HepG2 (cell line): ENCODE measurements around the gene OSBPL2.

Experiments
- AHR ChIP-seq: IDR thresholded peaks from 2 replicates; pipeline ENCODE4 v1.6.1; 2018; ENCODE audit warnings: missing genetic modification reagents, missing compliant biosample characterization
- JUND ChIP-seq: sonication (generic); formaldehyde crosslinking; IDR thresholded peaks from 2 replicates; pipeline ENCODE4 v1.8.0; 2022; ENCODE audit warnings: mild to moderate bottlenecking, missing genetic modification reagents
- NR2F1 ChIP-seq, 2 experiments: fragments of 450-650 bp in 1 of 2; formaldehyde crosslinking in 1 of 2; IDR thresholded peaks; 2 replicates each; pipeline versions ENCODE4 v1.5.0 to v1.6.1; 2016 to 2020; ENCODE audit warnings: mild to moderate bottlenecking in 1 of 2, missing compliant biosample characterization in 1 of 2, missing genetic modification reagents in 1 of 2, moderate library complexity in 1 of 2
- POLR2AphosphoS5 ChIP-seq: IDR thresholded peaks from 2 replicates; pipeline ENCODE4 v1.6.1; 2012; ENCODE audit warnings: low read depth, low read length
- ZNF232 ChIP-seq: sonication (generic); formaldehyde crosslinking; IDR thresholded peaks from 2 replicates; pipeline ENCODE4 v1.4.0; 2020; ENCODE audit warnings: missing genetic modification reagents, borderline replicate concordance
- ZNF3 ChIP-seq: IDR thresholded peaks from 2 replicates; pipeline ENCODE4 v1.7.0; 2017; ENCODE audit warnings: inconsistent platforms
- TF ChIP-seq, protein P1 (sequence below): sonication (generic); formaldehyde crosslinking; IDR thresholded peaks from 2 replicates; pipeline ENCODE4 v1.4.0; 2020; ENCODE audit warnings: missing genetic modification reagents
- TF ChIP-seq, protein P2 (sequence below), 2 experiments: sonication (generic) in 1 of 2; formaldehyde crosslinking in 1 of 2; IDR thresholded peaks; 2 replicates each; pipeline versions ENCODE4 v1.4.0 to v1.6.1; 2016 to 2020; ENCODE audit warnings: borderline replicate concordance in 1 of 2, low read depth in 1 of 2, mild to moderate bottlenecking in 1 of 2, missing genetic modification reagents in 1 of 2

DNA sequence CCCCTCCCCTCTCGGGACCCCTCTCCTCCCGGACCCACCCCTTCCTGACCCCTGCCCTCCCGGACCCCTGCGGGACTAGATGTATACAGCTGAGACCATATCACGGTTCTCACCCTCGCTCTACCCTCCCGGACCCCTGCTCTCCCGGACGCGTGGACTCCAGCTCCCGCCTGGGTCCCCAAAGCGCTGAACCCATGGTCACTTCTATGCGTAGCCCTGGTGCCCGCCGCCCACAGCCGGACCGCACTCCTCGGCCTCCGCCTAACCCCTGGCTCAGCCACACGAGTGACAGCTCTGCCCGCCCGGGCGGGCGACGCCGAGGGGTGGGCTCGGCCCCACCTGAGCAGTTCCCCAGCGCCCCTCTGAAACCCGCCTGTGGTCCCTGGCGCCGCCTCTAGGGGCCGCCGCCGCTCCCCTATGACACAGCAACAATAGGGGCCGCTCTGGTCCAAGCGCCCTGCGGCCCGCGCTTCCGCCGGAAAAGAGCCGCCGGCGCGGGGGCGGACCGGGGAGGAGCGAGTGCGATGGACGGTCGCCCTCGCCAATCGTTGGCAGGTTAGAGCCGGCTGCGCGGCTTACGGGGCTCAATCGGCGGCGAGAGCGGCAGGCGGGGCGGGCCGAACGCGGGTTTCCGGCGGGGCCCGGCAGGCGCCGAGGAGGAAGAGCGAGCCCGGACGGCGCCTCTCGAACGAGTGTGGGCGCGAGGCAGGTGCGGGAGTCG is 64.2 kb downstream of the OSBPL2 start, which contains the start of gene ADRM1:
- TF ChIP-seq NR2F1 (CRISPR knock-in tag; IDR thresholded peaks at IDR 0.05) (peak in 1 of 2 experiments; percentile 20; a peak in 1 of 4 replicates), ZNF3 (CRISPR knock-in tag) (no peak), POLR2AphosphoS5 (peak; percentile 54), AHR (CRISPR knock-in tag) (peak; percentile 66; the same call in 1 of the 2 replicates), JUND (CRISPR knock-in tag) (peak; percentile 59), ZNF232 (CRISPR knock-in tag) (no peak; the same call in 1 of the 2 replicates)
- TF ChIP-seq, protein P1, sequence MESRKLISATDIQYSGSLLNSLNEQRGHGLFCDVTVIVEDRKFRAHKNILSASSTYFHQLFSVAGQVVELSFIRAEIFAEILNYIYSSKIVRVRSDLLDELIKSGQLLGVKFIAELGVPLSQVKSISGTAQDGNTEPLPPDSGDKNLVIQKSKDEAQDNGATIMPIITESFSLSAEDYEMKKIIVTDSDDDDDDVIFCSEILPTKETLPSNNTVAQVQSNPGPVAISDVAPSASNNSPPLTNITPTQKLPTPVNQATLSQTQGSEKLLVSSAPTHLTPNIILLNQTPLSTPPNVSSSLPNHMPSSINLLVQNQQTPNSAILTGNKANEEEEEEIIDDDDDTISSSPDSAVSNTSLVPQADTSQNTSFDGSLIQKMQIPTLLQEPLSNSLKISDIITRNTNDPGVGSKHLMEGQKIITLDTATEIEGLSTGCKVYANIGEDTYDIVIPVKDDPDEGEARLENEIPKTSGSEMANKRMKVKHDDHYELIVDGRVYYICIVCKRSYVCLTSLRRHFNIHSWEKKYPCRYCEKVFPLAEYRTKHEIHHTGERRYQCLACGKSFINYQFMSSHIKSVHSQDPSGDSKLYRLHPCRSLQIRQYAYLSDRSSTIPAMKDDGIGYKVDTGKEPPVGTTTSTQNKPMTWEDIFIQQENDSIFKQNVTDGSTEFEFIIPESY (CRISPR knock-in tag), result peak; percentile 67
- TF ChIP-seq, protein P2, sequence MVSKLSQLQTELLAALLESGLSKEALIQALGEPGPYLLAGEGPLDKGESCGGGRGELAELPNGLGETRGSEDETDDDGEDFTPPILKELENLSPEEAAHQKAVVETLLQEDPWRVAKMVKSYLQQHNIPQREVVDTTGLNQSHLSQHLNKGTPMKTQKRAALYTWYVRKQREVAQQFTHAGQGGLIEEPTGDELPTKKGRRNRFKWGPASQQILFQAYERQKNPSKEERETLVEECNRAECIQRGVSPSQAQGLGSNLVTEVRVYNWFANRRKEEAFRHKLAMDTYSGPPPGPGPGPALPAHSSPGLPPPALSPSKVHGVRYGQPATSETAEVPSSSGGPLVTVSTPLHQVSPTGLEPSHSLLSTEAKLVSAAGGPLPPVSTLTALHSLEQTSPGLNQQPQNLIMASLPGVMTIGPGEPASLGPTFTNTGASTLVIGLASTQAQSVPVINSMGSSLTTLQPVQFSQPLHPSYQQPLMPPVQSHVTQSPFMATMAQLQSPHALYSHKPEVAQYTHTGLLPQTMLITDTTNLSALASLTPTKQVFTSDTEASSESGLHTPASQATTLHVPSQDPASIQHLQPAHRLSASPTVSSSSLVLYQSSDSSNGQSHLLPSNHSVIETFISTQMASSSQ (IDR thresholded peaks at IDR 0.05; ENCODE audit: low read depth), result no peak
- TF ChIP-seq, protein P2 (CRISPR knock-in tag; IDR thresholded peaks at IDR 0.05; ENCODE audit: borderline replicate concordance), result no peak; the same call in 1 of the 2 replicates
